HepG2 (cell line): Measurements from ENCODE around the gene FUCA1.
"Not testable (repeated sequence)": the region's sequence is repeated elsewhere in the genome, so short reads cannot be mapped to it uniquely, and the experiment has no call there.

Experiments used
- EP300 ChIP-seq, 3 experiments: sonication (generic) in 1 of 3; formaldehyde crosslinking in 1 of 3; IDR thresholded peaks; 2 replicates each; pipeline versions ENCODE4 v1.5.1 to v1.6.1; 2011 to 2020; ENCODE audit warnings: low read depth in 2 of 3, low read length in 2 of 3, borderline replicate concordance in 1 of 3, improper control_type of control experiment in 1 of 3, mild to moderate bottlenecking in 1 of 3, missing genetic modification reagents in 1 of 3, moderate library complexity in 1 of 3
- ZNF431 ChIP-seq: sonication (generic); formaldehyde crosslinking; IDR thresholded peaks from 2 replicates; pipeline ENCODE4 v1.9.0; 2022; ENCODE audit warnings: missing genetic modification reagents, low read depth, mild to moderate bottlenecking, borderline replicate concordance

GRCh38 chr1:23802809-23803342 lies 65.2 kb downstream of the FUCA1 start:
- TF ChIP-seq ZNF431 (CRISPR knock-in tag); EP300 (IDR thresholded peaks at IDR 0.05; ENCODE audit: low read depth in 2 of 2, low read length in 2 of 2); EP300 (CRISPR knock-in tag; IDR thresholded peaks at IDR 0.05; ENCODE audit: borderline replicate concordance): not testable (repeated sequence)
